Gastrocnemius medialis (tissue), 4 donors: ENCODE data around the gene CTCF.

ENCODE experiments used
- POLR2A ChIP-seq, 2 donors: fragments of 450-650 bp; IDR thresholded peaks; one replicate each; pipeline ENCODE4 v1.6.1; 2017; ENCODE audit warnings: antibody characterized with exemption in 2 of 2, mild to moderate bottlenecking in 2 of 2, moderate library complexity in 2 of 2
- TF ChIP-seq, protein P1 (sequence below), 5 experiments: fragments of 450-650 bp in 3 of 5; fragments of 200-600 bp in 2 of 5; sonication (generic) in 2 of 5; IDR thresholded peaks in 4 of 5; conservative IDR thresholded peaks in 1 of 5; 1 replicate in 4 of 5; 2 replicates in 1 of 5; pipeline ENCODE4 v1.5.1; 2016 to 2019; ENCODE audit warnings: antibody characterized with exemption in 5 of 5, mild to moderate bottlenecking in 3 of 5, moderate library complexity in 3 of 5

- no peak for TF ChIP-seq POLR2A (IDR thresholded peaks at IDR 0.05)
- TF ChIP-seq, protein P1, sequence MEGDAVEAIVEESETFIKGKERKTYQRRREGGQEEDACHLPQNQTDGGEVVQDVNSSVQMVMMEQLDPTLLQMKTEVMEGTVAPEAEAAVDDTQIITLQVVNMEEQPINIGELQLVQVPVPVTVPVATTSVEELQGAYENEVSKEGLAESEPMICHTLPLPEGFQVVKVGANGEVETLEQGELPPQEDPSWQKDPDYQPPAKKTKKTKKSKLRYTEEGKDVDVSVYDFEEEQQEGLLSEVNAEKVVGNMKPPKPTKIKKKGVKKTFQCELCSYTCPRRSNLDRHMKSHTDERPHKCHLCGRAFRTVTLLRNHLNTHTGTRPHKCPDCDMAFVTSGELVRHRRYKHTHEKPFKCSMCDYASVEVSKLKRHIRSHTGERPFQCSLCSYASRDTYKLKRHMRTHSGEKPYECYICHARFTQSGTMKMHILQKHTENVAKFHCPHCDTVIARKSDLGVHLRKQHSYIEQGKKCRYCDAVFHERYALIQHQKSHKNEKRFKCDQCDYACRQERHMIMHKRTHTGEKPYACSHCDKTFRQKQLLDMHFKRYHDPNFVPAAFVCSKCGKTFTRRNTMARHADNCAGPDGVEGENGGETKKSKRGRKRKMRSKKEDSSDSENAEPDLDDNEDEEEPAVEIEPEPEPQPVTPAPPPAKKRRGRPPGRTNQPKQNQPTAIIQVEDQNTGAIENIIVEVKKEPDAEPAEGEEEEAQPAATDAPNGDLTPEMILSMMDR (IDR thresholded peaks at IDR 0.05 in 4 of 5, conservative IDR thresholded peaks at IDR 0.05 in 1 of 5) = no peak
Measured at GRCh38 chr16:67571464-67571863, 9.1 kb downstream of the CTCF start.
